Nephron (organoid): ENCODE data around the gene GPC2.

Experiments used
- H3K27ac Mint-ChIP-seq, 3 experiments: 2 replicates each; pipeline ENCODE4 v1.8.0; 2020; ENCODE audit warnings: mixed read lengths in 3 of 3, mild to moderate bottlenecking in 2 of 3, moderate library complexity in 1 of 3
- H3K27me3 Mint-ChIP-seq: 2 replicates; pipeline ENCODE4 v1.8.0; 2021; ENCODE audit warnings: low read depth, mild to moderate bottlenecking, moderate library complexity, mixed read lengths
- H3K36me3 Mint-ChIP-seq: 2 replicates; pipeline ENCODE4 v1.8.0; 2020; ENCODE audit warnings: low read depth, mixed read lengths
- H3K4me1 Mint-ChIP-seq: 2 replicates; pipeline ENCODE4 v1.8.0; 2020; ENCODE audit warnings: mixed read lengths
- H3K4me3 Mint-ChIP-seq, 3 experiments: 2 replicates each; pipeline ENCODE4 v1.8.0; 2020; ENCODE audit warnings: mild to moderate bottlenecking in 3 of 3, mixed read lengths in 3 of 3, moderate library complexity in 2 of 3
- H3K9me3 Mint-ChIP-seq: 2 replicates; pipeline ENCODE4 v1.8.0; 2020; ENCODE audit warnings: mixed read lengths
- CTCF ChIP-seq, 3 experiments: fragments of 200-600 bp; sonication (generic); IDR thresholded peaks; one replicate each; pipeline ENCODE4 v1.5.0; 2021; ENCODE audit warnings: antibody characterized with exemption in 3 of 3; ENCODE audit not compliant: unreplicated experiment in 3 of 3

GPC2 gene

GRCh38 chr7:100154651-100155491 lies 22.3 kb downstream of the GPC2 start:
- no peaks in the 10 kb centered on the region for H3K27me3 Mint-ChIP-seq
- TF ChIP-seq CTCF (IDR thresholded peaks at IDR 0.05; ENCODE audit: unreplicated experiment in 3 of 3), result no peak
- H3K9me3 Mint-ChIP-seq, result no peaks in the 10 kb centered on the region
- H3K27ac Mint-ChIP-seq, result no peak overlapping the region
- H3K4me1 Mint-ChIP-seq, result peaks cover 22% of the 10 kb centered on the region
- peak overlapping the region in 1 of 3 experiments; percentile 38 for H3K4me3 Mint-ChIP-seq
- peaks cover 27% of the 10 kb centered on the region for H3K36me3 Mint-ChIP-seq

GRCh38 chr7:100153708-100154535 lies 23.3 kb downstream of the GPC2 start:
- no peak for TF ChIP-seq CTCF (IDR thresholded peaks at IDR 0.05; ENCODE audit: unreplicated experiment in 3 of 3)
- no peaks in the 10 kb centered on the region for H3K9me3 Mint-ChIP-seq
- peaks cover 20% of the 10 kb centered on the region for H3K4me1 Mint-ChIP-seq

GRCh38 chr7:100152937-100153666 lies 24.1 kb downstream of the GPC2 start:
- H3K4me3 Mint-ChIP-seq, result no peak overlapping the region
- H3K9me3 Mint-ChIP-seq, result no peaks in the 10 kb centered on the region
- H3K27me3 Mint-ChIP-seq, result no peaks in the 10 kb centered on the region
- H3K4me1 Mint-ChIP-seq, result peaks cover 23% of the 10 kb centered on the region
- TF ChIP-seq CTCF (IDR thresholded peaks at IDR 0.05; ENCODE audit: unreplicated experiment in 3 of 3), result no peak
- peak overlapping the region in 1 of 3 experiments; percentile 42 for H3K27ac Mint-ChIP-seq
- H3K36me3 Mint-ChIP-seq, result peaks cover 27% of the 10 kb centered on the region

More at GRCh38 chr7:100153708-100154535, 23.3 kb downstream of the GPC2 start:
- Mint-ChIP-seq H3K4me3 (peak overlapping the region in 2 of 3 experiments; percentile 19 to 43), H3K36me3 (peaks cover 27% of the 10 kb centered on the region), H3K27ac (peak overlapping the region in 2 of 3 experiments; percentile 8 to 42), H3K27me3 (no peaks in the 10 kb centered on the region)

- Mint-ChIP-seq H3K9me3 (no peaks in the 10 kb centered on the region), H3K27me3 (no peaks in the 10 kb centered on the region), H3K36me3 (peaks cover 27% of the 10 kb centered on the region)
These were observed 24.8 kb downstream of the GPC2 start for GRCh38 chr7:100152404-100152803.

More at GRCh38 chr7:100152404-100152803, 24.8 kb downstream of the GPC2 start:
- H3K27ac Mint-ChIP-seq, result peak overlapping the region in 1 of 3 experiments; percentile 28
- H3K4me1 Mint-ChIP-seq, result peaks cover 19% of the 10 kb centered on the region
- no peak for TF ChIP-seq CTCF (IDR thresholded peaks at IDR 0.05; ENCODE audit: unreplicated experiment in 3 of 3)
- peak overlapping the region; percentile 9 to 27 (median 10) for H3K4me3 Mint-ChIP-seq
